Muscle of back (tissue), 11 donors: ENCODE measurements around the gene LINGO3. TPM values are rescaled to one million over a fixed set of nuclear protein-coding genes. Genes with fewer than 3 reads are reported as not detected.

Experiments used
- DNase-seq, 3 donors: peaks; one replicate each; pipeline versions ENCODE4 v3.0.0 to v3.0.0-alpha.2; 2013
- polyA plus RNA-seq, 10 donors: library from polyadenylated mRNA; unstranded; fragments of 120-200 nt; gene quantifications; one replicate each; pipeline ENCODE4 v1.2.1, GENCODE V29; 2013; ENCODE audit not compliant: insufficient read length in 10 of 10

The LINGO3 gene
- polyA plus RNA-seq, 10 donors, result 0.05 to 0.27 (median 0.09) TPM; not detected in 6

DNA sequence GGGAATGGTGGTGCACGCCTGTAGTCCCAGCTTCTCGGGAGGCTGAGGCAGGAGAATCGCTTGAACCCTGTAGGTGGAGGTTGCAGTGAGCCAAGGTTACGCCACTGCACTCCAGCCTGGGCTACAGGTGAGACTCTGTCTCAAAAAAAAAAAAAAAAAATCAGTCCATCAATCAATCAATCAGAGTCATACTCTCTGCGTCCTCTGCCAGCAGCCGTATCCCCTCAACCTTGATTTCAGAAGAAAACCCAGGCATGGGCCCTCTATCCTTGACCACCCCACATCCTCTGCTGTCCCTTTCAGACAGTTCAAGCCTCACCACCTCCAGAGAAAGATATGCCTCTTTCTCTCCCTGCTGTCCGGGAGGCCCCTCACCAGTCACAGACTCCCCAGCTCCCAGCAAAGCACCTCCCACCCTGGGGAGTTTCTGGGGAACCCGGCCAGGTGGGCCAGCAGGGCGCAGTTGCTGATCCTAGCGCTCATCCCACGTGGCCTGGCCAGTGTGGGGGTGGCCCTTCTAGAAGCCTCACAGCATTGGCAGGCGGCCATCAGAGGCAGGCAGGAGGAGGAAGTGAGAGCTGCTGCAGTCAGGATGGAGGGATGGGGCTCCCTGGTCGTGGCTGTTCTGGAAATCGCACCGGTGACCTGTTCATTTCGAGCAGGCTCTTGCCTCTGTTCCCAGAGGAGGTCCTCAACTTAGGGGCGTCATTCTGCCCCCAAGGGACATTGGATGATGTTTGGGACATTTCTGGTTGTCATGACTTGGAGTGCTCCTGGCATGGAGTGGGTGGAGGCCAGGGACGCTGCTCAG, 41.6 kb downstream of the LINGO3 start:
- peak; percentile 70 to 87 (median 71) for DNase-seq

DNA sequence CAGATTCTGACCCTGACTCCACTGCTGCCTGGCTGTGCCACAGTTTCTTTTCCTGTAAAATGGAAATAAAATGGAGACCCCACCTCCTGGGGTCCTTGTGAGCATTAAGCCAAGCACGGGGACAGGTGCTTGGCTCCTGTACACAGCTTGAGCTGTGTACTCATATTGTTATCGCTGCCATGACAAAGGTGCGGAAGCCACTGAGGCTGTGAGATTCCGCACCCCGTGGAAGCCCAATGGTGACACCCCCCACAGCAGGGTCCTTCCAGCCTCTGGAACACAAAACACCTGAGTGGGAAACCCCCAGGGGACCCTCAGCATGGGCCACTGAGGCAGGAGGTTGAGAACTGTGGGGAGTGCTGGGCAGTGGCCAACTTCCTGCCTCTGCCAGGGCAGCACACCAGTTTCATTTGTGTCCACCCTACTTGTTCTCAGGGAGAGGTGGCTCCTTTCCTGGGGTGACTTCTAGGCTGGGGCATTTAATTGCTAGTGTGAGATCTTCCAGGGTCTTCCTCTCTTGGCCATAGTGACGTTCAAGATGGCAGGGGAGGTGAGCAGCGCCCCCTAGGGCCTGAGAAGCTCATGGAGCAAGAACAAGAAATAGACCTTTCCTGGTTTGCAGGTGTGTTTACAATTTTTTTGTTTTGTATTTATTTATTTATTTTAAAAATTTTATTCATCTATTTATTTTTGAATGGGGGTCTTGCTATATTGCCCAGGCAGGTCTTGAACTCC, 46.3 kb downstream of the LINGO3 start:
- no peak for DNase-seq

- peak in 1 of 3 donors; percentile 12 for DNase-seq
Observed at GRCh38 chr19:2260341-2260805, 47.6 kb downstream of the LINGO3 start.

GRCh38 chr19:2259336-2259735, 48.6 kb downstream of the LINGO3 start:
- DNase-seq, result peak in 1 of 3 donors; percentile 0

Other genes starting within 250 kb of the LINGO3 start
- 10 to 100 TPM; 13.5 to 19.9 (median 15.6) TPM for gene MOB3A, start 211.8 kb downstream of the LINGO3 start, polyA plus RNA-seq
- 1 to 10 TPM; 1.1 to 3.9 (median 1.7) TPM for gene IZUMO4, start 211.2 kb downstream of the LINGO3 start, polyA plus RNA-seq
- gene AP3D1, start 156.6 kb downstream of the LINGO3 start, polyA plus RNA-seq, result 10 to 100 TPM; 52.0 to 77.1 (median 62.3) TPM
- 10 to 100 TPM; 17.3 to 22.6 (median 20.4) TPM for gene DOT1L, start 144.2 kb downstream of the LINGO3 start, polyA plus RNA-seq
- gene PLEKHJ1, start 71.8 kb downstream of the LINGO3 start, polyA plus RNA-seq, result 10 to 100 TPM; 46.6 to 83.3 (median 62.3) TPM
- 10 to 100 TPM; 48.0 to 78.1 (median 59.7) TPM for gene SF3A2, start 71.3 kb downstream of the LINGO3 start, polyA plus RNA-seq
- gene AMH, start 58.8 kb downstream of the LINGO3 start, polyA plus RNA-seq, result 1 to 10 TPM; 1.4 to 6.6 (median 3.0) TPM
- gene JSRP1, start 51.7 kb downstream of the LINGO3 start, polyA plus RNA-seq, result 10 to 100 TPM; 46.9 to 73.3 (median 52.7) TPM
- under 1 TPM in 8 of 10 donors, not detected in 2; 0.05 to 0.24 (median 0.09) TPM for gene PEAK3, start 26.0 kb downstream of the LINGO3 start, polyA plus RNA-seq
- gene LSM7, start 20.4 kb upstream of the LINGO3 start, polyA plus RNA-seq, result 100 to 1,000 TPM in 1 of 10 donors, 10 to 100 TPM in 9; 51.1 to 113 (median 65.5) TPM
- 10 to 100 TPM; 18.7 to 52.0 (median 35.8) TPM for gene SPPL2B, start 20.5 kb upstream of the LINGO3 start, polyA plus RNA-seq
- under 1 TPM; 0.11 to 0.64 (median 0.17) TPM for gene TMPRSS9, start 52.1 kb upstream of the LINGO3 start, polyA plus RNA-seq
- gene TIMM13, start 119.4 kb upstream of the LINGO3 start, polyA plus RNA-seq, result 100 to 1,000 TPM in 2 of 10 donors, 10 to 100 TPM in 8; 56.2 to 113 (median 73.8) TPM
- 100 to 1,000 TPM in 1 of 10 donors, 10 to 100 TPM in 9; 46.0 to 112 (median 63.7) TPM for gene LMNB2, start 148.8 kb upstream of the LINGO3 start, polyA plus RNA-seq
- 10 to 100 TPM in 7 of 10 donors, 1 to 10 TPM in 3; 5.8 to 34.0 (median 10.3) TPM for gene GADD45B, start 168.0 kb upstream of the LINGO3 start, polyA plus RNA-seq